K562 (cell line): ENCODE results near the gene RAMP2. TPM values are rescaled to one million over a fixed set of nuclear protein-coding genes. Genes with fewer than 3 reads are reported as not detected.

ENCODE experiments used
- CBX8 ChIP-seq: fragments of 200-600 bp; sonication (generic); IDR thresholded peaks from 2 replicates; pipeline ENCODE4 v1.6.1; 2012; ENCODE audit warnings: borderline replicate concordance, mixed run types, low read depth, mild to moderate bottlenecking, moderate library complexity, mixed read lengths, low read length, control low read depth, inconsistent platforms; ENCODE audit not compliant: poor library complexity, severe bottlenecking; ENCODE audit errors: extremely low read depth
- HDAC2 ChIP-seq: fragments of 450-650 bp; IDR thresholded peaks from 2 replicates; pipeline ENCODE4 v1.6.1; 2016; ENCODE audit warnings: mild to moderate bottlenecking
- NFATC3 ChIP-seq: fragments of 450-650 bp; IDR thresholded peaks from 2 replicates; pipeline ENCODE4 v1.6.1; 2017; ENCODE audit warnings: mild to moderate bottlenecking
- NFIX ChIP-seq: fragments of 250-450 bp; sonication (Bioruptor Pico); IDR thresholded peaks from 2 replicates; pipeline ENCODE4 v1.4.0; 2020; ENCODE audit warnings: low read depth, mild to moderate bottlenecking, moderate library complexity
- PKNOX1 ChIP-seq: fragments of 450-650 bp; IDR thresholded peaks from 2 replicates; pipeline ENCODE4 v1.6.1; 2016
- SLC30A9 ChIP-seq: fragments of 250-450 bp; sonication (Bioruptor Pico); IDR thresholded peaks from 2 replicates; pipeline ENCODE4 v1.8.0; 2022; ENCODE audit warnings: mild to moderate bottlenecking, moderate library complexity
- SNRNP70 ChIP-seq: fragments of 200-400 bp; formaldehyde crosslinking; optimal IDR thresholded peaks from 2 replicates; pipeline ENCODE3; 2017; ENCODE audit warnings: low read depth, low read length
- STAT5A ChIP-seq: IDR thresholded peaks from 2 replicates; pipeline ENCODE4 v1.6.1; 2012; ENCODE audit warnings: low read length, inconsistent platforms, borderline replicate concordance
- XRCC5 ChIP-seq: fragments of 200-400 bp; formaldehyde crosslinking; IDR thresholded peaks from 2 replicates; pipeline ENCODE4 v1.6.1; 2017; ENCODE audit warnings: low read depth, mild to moderate bottlenecking, low read length
- ZBTB9 ChIP-seq: fragments of 450-650 bp; formaldehyde crosslinking; IDR thresholded peaks from 2 replicates; pipeline ENCODE4 v1.4.0; 2020; ENCODE audit warnings: mild to moderate bottlenecking, moderate library complexity
- ZNF436 ChIP-seq: fragments of 250-450, 450-650 bp; sonication (Bioruptor Pico); formaldehyde crosslinking; IDR thresholded peaks from 2 replicates; pipeline ENCODE4 v1.7.0; 2020; ENCODE audit warnings: mild to moderate bottlenecking
- ZNF551 ChIP-seq: fragments of 250-450 bp; sonication (Bioruptor Pico); IDR thresholded peaks from 2 replicates; pipeline ENCODE4 v1.5.0; 2021; ENCODE audit warnings: mild to moderate bottlenecking, moderate library complexity
- ZNF696 ChIP-seq: fragments of 250-450 bp; sonication (Bioruptor Pico); conservative IDR thresholded peaks from 2 replicates; pipeline ENCODE4 v1.4.0; 2020; ENCODE audit warnings: mild to moderate bottlenecking, moderate library complexity
- ZNF780A ChIP-seq: fragments of 250-450 bp; sonication (Bioruptor Pico); IDR thresholded peaks from 2 replicates; pipeline ENCODE4 v1.5.0; 2021; ENCODE audit warnings: mild to moderate bottlenecking
- polyA plus RNA-seq, 8 experiments: library from polyadenylated mRNA; depleted of rRNA in 4 of 8; stranded (reverse) in 5 of 8; unstranded in 3 of 8; fragments of >200 nt; fragmentation: Nextera tagmentation in 2 of 8; fragmentation: Illumina TruSeq in 1 of 8; extraction: Ambion mirVana in 2 of 8; extraction: Trizol in 1 of 8; gene quantifications; 2 replicates each; pipeline versions ENCODE4 v1.2.1 to v1.2.3, GENCODE V29; 2011 to 2014; ENCODE audit warnings: inconsistent platforms in 1 of 8, missing spikeins in 1 of 8
- total RNA-seq, 7 experiments: library from RNA; depleted of rRNA in 6 of 7; stranded (reverse); fragments of >200 nt in 6 of 7; fragmentation: Illumina TruSeq in 2 of 7; extraction: Trizol in 2 of 7; gene quantifications; 2 replicates each; pipeline versions ENCODE4 v1.2.1 to v1.2.3, GENCODE V29; 2011 to 2021; ENCODE audit warnings: low replicate concordance in 1 of 7
- TF ChIP-seq, protein P1 (sequence below): fragments of 450-650 bp; IDR thresholded peaks from 2 replicates; pipeline ENCODE4 v1.6.1; 2016; ENCODE audit warnings: low read depth

RAMP2 gene
- total and polyA plus RNA-seq, 9 of the 15 experiments (the other 6 are each of a cell fraction or from before 2014, with no cell fraction given): not detected

- peak; percentile 15; the same call in 1 of the 2 replicates for TF ChIP-seq PKNOX1
- TF ChIP-seq, protein P1, sequence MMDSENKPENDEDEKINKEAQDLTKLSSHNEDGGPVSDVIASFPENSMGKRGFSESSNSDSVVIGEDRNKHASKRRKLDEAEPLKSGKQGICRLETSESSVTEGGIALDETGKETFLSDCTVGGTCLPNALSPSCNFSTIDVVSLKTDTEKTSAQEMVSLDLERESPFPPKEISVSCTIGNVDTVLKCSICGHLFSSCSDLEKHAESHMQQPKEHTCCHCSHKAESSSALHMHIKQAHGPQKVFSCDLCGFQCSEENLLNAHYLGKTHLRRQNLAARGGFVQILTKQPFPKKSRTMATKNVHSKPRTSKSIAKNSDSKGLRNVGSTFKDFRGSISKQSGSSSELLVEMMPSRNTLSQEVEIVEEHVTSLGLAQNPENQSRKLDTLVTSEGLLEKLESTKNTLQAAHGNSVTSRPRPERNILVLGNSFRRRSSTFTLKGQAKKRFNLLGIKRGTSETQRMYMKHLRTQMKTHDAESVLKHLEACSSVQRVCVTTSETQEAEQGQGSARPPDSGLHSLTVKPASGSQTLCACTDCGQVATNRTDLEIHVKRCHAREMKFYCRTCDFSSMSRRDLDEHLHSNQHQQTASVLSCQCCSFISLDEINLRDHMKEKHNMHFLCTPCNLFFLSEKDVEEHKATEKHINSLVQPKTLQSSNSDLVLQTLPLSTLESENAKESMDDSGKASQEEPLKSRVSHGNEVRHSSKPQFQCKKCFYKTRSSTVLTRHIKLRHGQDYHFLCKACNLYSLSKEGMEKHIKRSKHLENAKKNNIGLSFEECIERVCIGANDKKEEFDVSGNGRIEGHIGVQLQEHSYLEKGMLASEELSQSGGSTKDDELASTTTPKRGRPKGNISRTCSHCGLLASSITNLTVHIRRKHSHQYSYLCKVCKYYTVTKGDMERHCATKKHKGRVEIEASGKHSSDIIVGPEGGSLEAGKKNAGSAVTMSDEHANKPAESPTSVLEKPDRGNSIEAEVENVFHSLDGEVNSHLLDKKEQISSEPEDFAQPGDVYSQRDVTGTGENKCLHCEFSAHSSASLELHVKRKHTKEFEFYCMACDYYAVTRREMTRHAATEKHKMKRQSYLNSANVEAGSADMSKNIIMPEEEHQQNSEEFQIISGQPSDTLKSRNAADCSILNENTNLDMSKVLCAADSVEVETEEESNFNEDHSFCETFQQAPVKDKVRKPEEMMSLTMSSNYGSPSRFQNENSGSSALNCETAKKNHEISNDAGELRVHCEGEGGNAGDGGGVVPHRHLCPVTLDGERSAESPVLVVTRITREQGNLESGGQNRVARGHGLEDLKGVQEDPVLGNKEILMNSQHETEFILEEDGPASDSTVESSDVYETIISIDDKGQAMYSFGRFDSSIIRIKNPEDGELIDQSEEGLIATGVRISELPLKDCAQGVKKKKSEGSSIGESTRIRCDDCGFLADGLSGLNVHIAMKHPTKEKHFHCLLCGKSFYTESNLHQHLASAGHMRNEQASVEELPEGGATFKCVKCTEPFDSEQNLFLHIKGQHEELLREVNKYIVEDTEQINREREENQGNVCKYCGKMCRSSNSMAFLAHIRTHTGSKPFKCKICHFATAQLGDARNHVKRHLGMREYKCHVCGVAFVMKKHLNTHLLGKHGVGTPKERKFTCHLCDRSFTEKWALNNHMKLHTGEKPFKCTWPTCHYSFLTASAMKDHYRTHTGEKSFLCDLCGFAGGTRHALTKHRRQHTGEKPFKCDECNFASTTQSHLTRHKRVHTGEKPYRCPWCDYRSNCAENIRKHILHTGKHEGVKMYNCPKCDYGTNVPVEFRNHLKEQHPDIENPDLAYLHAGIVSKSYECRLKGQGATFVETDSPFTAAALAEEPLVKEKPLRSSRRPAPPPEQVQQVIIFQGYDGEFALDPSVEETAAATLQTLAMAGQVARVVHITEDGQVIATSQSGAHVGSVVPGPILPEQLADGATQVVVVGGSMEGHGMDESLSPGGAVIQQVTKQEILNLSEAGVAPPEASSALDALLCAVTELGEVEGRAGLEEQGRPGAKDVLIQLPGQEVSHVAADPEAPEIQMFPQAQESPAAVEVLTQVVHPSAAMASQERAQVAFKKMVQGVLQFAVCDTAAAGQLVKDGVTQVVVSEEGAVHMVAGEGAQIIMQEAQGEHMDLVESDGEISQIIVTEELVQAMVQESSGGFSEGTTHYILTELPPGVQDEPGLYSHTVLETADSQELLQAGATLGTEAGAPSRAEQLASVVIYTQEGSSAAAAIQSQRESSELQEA: no peak
- no peak for TF ChIP-seq ZNF696 (CRISPR knock-in tag)
- no peak for TF ChIP-seq XRCC5
- TF ChIP-seq SLC30A9 (CRISPR knock-in tag): no peak
- TF ChIP-seq STAT5A: peak; percentile 88
- TF ChIP-seq ZNF780A (CRISPR knock-in tag): no peak
- no peak for TF ChIP-seq ZNF551 (CRISPR knock-in tag)
- TF ChIP-seq NFIX (CRISPR knock-in tag): no peak
- TF ChIP-seq SNRNP70: no peak
- TF ChIP-seq ZNF436 (CRISPR knock-in tag): no peak
- no peak for TF ChIP-seq ZBTB9 (CRISPR knock-in tag)
- TF ChIP-seq NFATC3: no peak
- no peak for TF ChIP-seq CBX8
- TF ChIP-seq HDAC2: peak; percentile 80
These were observed 19.2 kb downstream of the RAMP2 start, which contains the start of gene WNK4 (continued) for GRCh38 chr17:42779936-42780850.
